ENCODE measurements around the gene MAP3K3.

- TF ChIP-seq POLR2AphosphoS5 (IDR thresholded peaks at IDR 0.05; ENCODE audit: low read depth) (no peak), CTCF (IDR thresholded peaks at IDR 0.05; ENCODE audit: insufficient read depth, low read length) (no peak), REST (IDR thresholded peaks at IDR 0.05; ENCODE audit: insufficient replicate concordance, low read depth) (no peak), SPI1 (IDR thresholded peaks at IDR 0.05; ENCODE audit: borderline replicate concordance, low read depth) (no peak), GABPA (IDR thresholded peaks at IDR 0.05; ENCODE audit: low read depth) (no peak)
These were observed 76.2 kb downstream of the MAP3K3 start for GRCh38 chr17:63698381-63698885.

All from HL-60 (cell line).